ENCODE measurements around the gene LTBR. TPM values are rescaled to one million over a fixed set of nuclear protein-coding genes. Genes with fewer than 3 reads are reported as not detected.

Gene LTBR
- total RNA-seq, 1 experiment from 2014 or later: 4.8 TPM

DNA sequence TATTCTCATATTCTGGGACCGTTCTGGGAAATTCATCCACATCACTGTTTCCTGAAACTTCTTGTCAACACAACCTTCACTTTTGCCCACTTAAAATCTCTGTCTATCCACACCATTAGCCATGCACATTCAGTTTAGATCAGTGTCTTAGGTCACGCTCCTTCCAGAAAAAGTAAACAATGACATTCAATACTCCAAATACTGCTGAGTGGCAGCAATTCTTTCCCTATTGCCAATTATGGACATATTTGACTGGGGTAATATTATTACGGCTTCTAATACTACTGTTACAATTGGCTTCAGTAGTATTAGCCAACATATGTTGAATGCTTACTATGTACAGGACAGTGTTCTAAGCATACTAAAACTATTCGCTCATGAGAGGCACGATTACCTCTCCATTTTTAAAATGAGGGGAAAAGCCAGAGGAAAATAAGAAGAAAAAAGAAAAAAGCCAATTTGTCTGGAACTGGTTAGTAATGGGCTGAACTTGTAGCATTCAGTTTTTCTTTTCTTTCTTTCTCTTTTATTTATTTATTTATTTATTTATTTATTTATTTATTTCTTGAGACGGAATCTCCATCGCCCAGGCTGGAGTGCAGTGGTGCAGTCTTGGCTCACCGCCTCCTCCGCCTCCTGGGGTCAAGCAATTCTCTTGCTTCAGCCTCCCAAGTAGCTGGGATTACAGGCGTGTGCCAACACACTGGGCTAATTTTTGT is 23.4 kb downstream of the LTBR start:
- no peak overlapping the region for H3K23ac ChIP-seq (ENCODE audit: insufficient read length, low read depth, low read length)
- WGBS (ENCODE audit: extremely low coverage, insufficient read length, low lambda C conversion rate): no CpG with 5 or more reads among the region's 10 CpGs

More for the DNA sequence above, 23.4 kb downstream of the LTBR start:
- H2BK5ac ChIP-seq (ENCODE audit: insufficient read length, low read length): no peak overlapping the region
- no peak overlapping the region for H2BK12ac ChIP-seq (ENCODE audit: insufficient read length, low read depth, low read length)
- Mint-ChIP-seq H3K4me1 (peaks cover 5% of the 10 kb centered on the region in 2 experiments; a peak in 2 of 4 replicates), H3K27ac (no peak overlapping the region), H3K36me3 (ENCODE audit: insufficient read depth in 1 of 3, low read depth in 3 of 3) (no peaks in the 10 kb centered on the region), H3K9me3 (no peaks in the 10 kb centered on the region; a peak in 1 of 5 replicates), H3K27me3 (ENCODE audit: low read depth) (no peaks in the 10 kb centered on the region; the same call in 1 of the 2 replicates), H3K4me3 (no peak overlapping the region)
- H2BK120ac ChIP-seq (ENCODE audit: low read depth, low read length, poor library complexity, severe bottlenecking): no peak overlapping the region
- no peak overlapping the region for H3K27ac ChIP-seq (ENCODE audit: insufficient read length, low read depth, low read length)
- H3K4me2 ChIP-seq (ENCODE audit: insufficient read depth, insufficient read length, low read length): no peak overlapping the region
- H3K9me3 ChIP-seq (ENCODE audit: control insufficient read depth, low read depth, low read length): no peaks in the 10 kb centered on the region
- H4K91ac ChIP-seq (ENCODE audit: insufficient read length, low read depth, low read length): no peak overlapping the region
- no peaks in the 10 kb centered on the region for H3K27me3 ChIP-seq (ENCODE audit: insufficient read depth, low read length)
- no peak for DNase-seq
- TF ChIP-seq, protein P1, sequence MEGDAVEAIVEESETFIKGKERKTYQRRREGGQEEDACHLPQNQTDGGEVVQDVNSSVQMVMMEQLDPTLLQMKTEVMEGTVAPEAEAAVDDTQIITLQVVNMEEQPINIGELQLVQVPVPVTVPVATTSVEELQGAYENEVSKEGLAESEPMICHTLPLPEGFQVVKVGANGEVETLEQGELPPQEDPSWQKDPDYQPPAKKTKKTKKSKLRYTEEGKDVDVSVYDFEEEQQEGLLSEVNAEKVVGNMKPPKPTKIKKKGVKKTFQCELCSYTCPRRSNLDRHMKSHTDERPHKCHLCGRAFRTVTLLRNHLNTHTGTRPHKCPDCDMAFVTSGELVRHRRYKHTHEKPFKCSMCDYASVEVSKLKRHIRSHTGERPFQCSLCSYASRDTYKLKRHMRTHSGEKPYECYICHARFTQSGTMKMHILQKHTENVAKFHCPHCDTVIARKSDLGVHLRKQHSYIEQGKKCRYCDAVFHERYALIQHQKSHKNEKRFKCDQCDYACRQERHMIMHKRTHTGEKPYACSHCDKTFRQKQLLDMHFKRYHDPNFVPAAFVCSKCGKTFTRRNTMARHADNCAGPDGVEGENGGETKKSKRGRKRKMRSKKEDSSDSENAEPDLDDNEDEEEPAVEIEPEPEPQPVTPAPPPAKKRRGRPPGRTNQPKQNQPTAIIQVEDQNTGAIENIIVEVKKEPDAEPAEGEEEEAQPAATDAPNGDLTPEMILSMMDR (conservative IDR thresholded peaks at IDR 0.05): no peak
- no peaks in the 10 kb centered on the region for H3K79me1 ChIP-seq (ENCODE audit: insufficient read depth, low read depth, low read length, poor library complexity, severe bottlenecking)
- no peak overlapping the region for H3T11ph ChIP-seq (ENCODE audit: low read length)
- H2BK20ac ChIP-seq (ENCODE audit: low read depth, low read length, poor library complexity, severe bottlenecking): no peak overlapping the region
- no peak overlapping the region for H2AFZ ChIP-seq (ENCODE audit: low read length)
- no peak overlapping the region for H3K9ac ChIP-seq (ENCODE audit: extremely low read depth, insufficient read length, low read length)
- H3K18ac ChIP-seq (ENCODE audit: insufficient read length, low read depth, low read length): no peak overlapping the region
- H3K79me2 ChIP-seq (ENCODE audit: insufficient read depth, low read length): no peaks in the 10 kb centered on the region
- H4K20me1 ChIP-seq (ENCODE audit: control insufficient read depth, insufficient read depth, insufficient read length): no peaks in the 10 kb centered on the region
- no peaks in the 10 kb centered on the region for H3K4me1 ChIP-seq (ENCODE audit: insufficient read depth, low read length)
- H4K8ac ChIP-seq (replicated peaks; ENCODE audit: insufficient read length, low read depth, low read length): no peak overlapping the region
- H3K4ac ChIP-seq (ENCODE audit: low read depth, low read length): no peak overlapping the region
- H4K5ac ChIP-seq (ENCODE audit: insufficient read length, low read depth, low read length): no peak overlapping the region
- H3K56ac ChIP-seq (ENCODE audit: insufficient read length, low read depth, low read length): no peak overlapping the region
- H2AK5ac ChIP-seq (ENCODE audit: insufficient read length, low read length): no peak overlapping the region
- H3K23me2 ChIP-seq (ENCODE audit: insufficient read length, low read depth, low read length, poor library complexity, severe bottlenecking): no peaks in the 10 kb centered on the region
- H2BK15ac ChIP-seq (ENCODE audit: low read depth, low read length): no peak overlapping the region
- H3K14ac ChIP-seq (ENCODE audit: insufficient read depth, low read length): no peak overlapping the region

Data from H9 (cell line).